ENCODE measurements around the gene RIC8A. TPM values are rescaled to one million over a fixed set of nuclear protein-coding genes. Genes with fewer than 3 reads are reported as not detected.
"Not testable (repeated sequence)": the region's sequence is repeated elsewhere in the genome, so short reads cannot be mapped to it uniquely, and the experiment has no call there.

RIC8A gene
- polyA plus RNA-seq (ENCODE audit: insufficient read length in 10 of 10) = 10 to 100 TPM; 46.7 to 78.5 (median 62.3) TPM
- long read RNA-seq, donor 1, transcript RIC8A-203 (10 exons, 3,703 nt) = major isoform, 11 of 21 reads
- long read RNA-seq, donor 1, partial matches to known transcripts = 9 of 21 reads
- long read RNA-seq, donor 1, other reads (novel, unspliced or antisense) = 0 of 21 reads
- long read RNA-seq, donor 2, transcript RIC8A-203 (10 exons, 3,703 nt) = major isoform, 7 of 8 reads
- long read RNA-seq, donor 2, partial matches to known transcripts = 0 of 8 reads
- long read RNA-seq, donor 2, other reads (novel, unspliced or antisense) = 0 of 8 reads
- long read RNA-seq, donor 3 = 0 reads
- long read RNA-seq, donor 4, transcript RIC8A-203 (10 exons, 3,703 nt) = major isoform, 5 of 5 reads
- long read RNA-seq, donor 4, partial matches to known transcripts = 0 of 5 reads
- long read RNA-seq, donor 4, other reads (novel, unspliced or antisense) = 0 of 5 reads
- long read RNA-seq, donor 5, transcript RIC8A-203 (10 exons, 3,703 nt) = major isoform, 19 of 21 reads
- long read RNA-seq, donor 5, partial matches to known transcripts = 0 of 21 reads
- long read RNA-seq, donor 5, other reads (novel, unspliced or antisense) = 0 of 21 reads
- long read RNA-seq, donor 6, transcript RIC8A-203 (10 exons, 3,703 nt) = major isoform, 16 of 19 reads
- long read RNA-seq, donor 6, partial matches to known transcripts = 0 of 19 reads
- long read RNA-seq, donor 6, other reads (novel, unspliced or antisense) = 0 of 19 reads
- long read RNA-seq, donor 7, transcript RIC8A-203 (10 exons, 3,703 nt) = major isoform, 5 of 11 reads
- long read RNA-seq, donor 7, partial matches to known transcripts = 0 of 11 reads
- long read RNA-seq, donor 7, other reads (novel, unspliced or antisense) = 0 of 11 reads
- long read RNA-seq, donor 8, partial matches to known transcripts = 0 of 5 reads
- long read RNA-seq, donor 8, other reads (novel, unspliced or antisense) = 0 of 5 reads
- long read RNA-seq, donor 9, partial matches to known transcripts = 0 of 3 reads
- long read RNA-seq, donor 9, other reads (novel, unspliced or antisense) = 0 of 3 reads

DNA sequence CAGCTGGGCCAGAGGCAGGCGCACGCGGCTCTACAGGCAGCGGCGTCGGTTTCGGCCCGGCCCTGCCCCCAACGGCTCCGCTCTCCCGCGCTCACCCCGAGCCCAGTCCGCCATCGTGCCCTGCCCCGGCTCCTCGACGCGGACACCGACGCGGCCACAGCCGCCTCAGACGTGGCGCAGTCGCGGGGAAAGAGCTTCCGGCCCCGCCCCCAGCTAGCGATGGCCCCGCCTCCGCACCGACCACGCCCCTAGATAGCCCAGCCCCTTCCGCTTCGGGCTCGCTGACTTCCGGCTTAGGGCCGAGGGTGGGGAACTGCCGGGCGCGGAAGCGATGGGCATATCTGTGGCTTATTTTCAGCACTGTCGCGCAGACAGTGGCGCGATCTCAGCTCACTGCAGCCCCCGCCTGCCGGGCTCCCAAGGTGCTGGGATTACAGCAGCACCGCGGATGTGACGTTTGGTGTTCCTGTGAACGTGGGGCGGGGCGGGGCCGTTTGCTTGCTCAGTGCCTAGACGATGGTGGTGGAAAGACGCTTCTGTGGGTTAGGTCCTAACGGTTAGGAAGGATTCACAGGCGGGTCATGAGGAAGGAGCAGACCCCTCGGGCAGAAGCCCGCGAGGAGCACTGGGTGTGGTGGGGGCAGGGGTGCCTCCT is at the start of gene RIC8A, which contains the start of gene BET1L:
TSS of gene RIC8A (plus strand) at position 501 of the 655 bp plus-strand sequence. CDS start 1,147 bp downstream, outside the sequence.
TSS of gene BET1L (minus strand) at position 192 of the 655 bp plus-strand sequence. CDS start at position 114, 78 bp downstream.
- peak; percentile 96 to 98 (median 98) for DNase-seq

DNA sequence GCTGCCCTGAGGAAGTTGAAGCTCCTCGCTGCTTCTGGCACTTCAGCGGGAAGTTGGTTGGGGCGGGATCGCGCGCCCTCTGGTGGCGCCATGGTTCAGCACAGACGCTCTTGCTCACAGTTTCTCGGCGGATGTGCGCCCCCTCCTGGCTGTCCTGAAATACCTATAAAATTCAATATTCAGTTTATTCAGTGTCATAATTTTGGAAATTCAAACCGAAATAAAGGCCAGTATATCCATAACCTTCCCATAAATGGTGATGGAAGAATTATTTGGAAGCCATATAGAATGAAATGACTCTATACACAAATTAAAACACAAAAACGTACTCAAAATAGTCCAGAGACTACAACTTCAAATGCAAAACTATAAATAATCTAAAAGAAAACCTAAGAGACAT is 27.3 kb upstream of the RIC8A start:
- not testable (repeated sequence) for DNase-seq

DNA sequence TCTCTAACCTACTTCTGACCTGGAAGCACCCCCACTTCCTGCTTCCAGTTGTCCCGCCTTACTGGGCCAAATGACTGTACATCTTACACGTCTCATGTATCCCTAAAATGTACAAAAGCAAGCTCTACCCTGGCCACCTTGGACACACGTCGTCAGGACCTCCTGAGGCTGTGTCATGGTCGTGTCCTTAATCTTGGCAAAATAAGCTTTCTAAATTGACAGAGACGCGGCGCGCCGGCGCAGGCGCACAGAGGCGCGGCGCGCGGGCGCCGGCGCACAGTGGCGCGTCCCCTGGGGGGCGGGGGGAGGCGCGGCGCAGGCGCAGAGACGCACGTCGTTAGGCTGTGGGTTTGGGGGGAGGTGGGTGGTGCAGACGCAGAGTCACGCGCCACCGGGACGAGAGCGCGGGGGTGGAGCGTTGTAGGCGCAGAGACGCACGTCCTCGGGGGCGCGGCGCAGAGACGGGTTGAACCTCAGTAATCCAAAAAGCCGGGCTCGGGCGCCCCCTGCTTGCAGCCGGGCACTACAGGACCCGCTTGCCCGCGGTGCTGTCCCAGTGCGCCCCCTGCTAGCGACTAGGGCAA is 18.2 kb upstream of the RIC8A start:
- not testable (repeated sequence) for DNase-seq

DNA sequence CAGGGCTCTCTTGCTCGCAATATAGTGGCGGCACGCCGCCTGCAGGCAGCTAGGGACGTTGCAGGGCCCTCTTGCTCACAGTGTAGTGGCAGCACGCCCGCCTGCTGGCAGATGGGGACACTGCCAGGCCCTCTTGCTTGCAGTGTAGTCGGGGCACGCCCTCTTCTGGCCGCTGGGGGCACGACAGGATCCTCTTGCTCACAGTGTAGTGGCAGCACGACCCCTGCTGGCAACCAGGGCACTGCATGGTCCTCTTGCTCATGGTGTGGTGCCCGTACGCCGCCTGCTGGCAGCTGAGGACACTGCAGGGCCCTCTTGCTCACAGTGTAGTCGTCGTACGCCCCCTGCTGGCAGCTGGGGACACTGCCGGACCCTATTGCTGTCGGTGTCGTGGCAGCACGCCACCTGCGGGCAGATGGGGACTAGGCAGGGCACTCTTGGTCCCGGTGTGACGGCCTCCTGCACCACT is 17.6 kb upstream of the RIC8A start:
- DNase-seq = not testable (repeated sequence)

DNA sequence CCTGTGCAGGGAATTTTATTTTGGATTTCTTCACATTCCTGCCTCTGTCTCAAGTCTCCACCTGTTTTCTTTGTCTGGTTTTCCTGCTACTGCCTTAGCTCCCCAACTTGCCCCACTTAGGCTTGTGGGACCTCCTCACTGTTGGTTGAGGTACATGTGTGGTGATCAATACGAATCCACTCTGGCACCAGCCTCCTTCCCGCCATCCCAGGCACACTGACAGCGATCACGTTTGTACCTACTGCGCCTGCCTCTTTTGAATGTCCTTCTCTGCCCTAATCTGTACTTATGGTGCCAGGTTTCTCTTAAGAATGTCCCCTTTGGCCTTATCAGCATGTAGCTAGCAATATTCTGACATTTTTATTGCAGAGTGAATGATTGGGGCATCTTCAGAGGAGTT is 17.0 kb upstream of the RIC8A start:
- not testable (repeated sequence) for DNase-seq

DNA sequence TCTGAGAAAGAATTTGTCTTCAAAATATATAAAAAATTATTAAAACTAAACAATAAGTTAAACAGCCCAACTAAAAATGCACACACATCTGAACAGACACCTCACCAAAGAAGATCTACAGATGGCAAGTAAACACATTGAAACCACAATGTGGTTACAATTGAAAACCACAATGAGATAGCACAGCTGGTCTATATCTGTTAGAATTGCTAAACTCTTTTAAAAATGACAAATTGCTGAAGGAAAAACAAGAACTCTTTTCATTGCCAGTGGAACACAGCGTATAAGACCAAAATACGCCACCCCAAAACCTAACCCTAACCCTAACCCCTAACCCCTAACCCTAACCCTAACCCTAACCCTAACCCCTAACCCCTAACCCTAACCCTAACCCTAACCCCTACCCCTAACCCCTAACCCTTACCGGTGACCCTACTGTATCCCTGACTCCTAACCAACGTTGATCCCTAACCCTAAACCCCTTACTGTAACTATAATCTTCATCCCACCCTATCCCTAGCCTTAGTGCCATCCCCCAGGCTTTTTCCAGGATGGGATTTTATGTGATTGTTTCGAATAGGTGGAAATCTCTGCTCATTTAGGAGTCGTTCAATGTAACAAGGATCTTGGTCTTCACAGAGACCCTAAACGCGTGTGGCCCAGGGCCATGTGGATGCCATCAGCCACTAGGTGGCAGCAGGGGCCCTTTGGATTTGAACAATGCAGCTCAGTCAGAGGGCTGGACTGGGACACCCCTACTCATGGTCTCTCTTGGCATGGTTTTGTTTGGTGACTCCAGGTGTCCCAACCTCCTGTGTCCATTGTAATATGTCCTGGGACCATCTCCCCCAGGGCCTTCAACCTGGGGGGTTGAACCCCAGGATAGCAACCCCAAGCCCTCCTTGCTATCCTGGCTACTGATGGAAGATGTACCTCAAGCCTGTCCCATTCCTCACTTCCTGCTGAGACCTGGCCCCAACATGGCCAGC is 15.7 kb upstream of the RIC8A start:
- DNase-seq = peak in 1 of 3 donors; percentile 42

DNA sequence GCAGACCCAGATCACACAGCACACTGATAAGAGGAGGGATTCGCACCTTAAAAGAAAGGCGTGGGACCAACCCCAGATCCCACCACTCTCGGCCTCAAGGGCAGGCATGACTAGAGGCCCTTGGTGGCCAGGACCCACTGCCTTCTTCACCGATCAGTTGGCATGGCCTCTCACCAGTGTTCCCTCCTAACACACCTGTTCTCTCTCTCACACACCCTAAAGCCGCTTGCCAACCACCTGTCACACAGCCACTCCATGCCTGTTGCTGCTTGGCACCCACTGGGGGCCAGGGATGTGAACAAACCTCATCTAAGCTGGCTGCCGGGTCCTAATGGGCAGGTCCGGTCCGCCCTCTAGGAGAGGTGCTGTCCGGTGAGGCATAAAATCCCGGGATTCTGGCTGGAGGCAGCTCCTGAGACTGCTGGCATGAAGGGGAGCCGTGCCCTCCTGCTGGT is 14.8 kb upstream of the RIC8A start, which contains the start of gene SCGB1C1:
TSS of gene SCGB1C1 (plus strand) at position 405 of the 455 bp plus-strand sequence. CDS start at position 427, 22 bp downstream.
- not testable (repeated sequence) for DNase-seq

DNA sequence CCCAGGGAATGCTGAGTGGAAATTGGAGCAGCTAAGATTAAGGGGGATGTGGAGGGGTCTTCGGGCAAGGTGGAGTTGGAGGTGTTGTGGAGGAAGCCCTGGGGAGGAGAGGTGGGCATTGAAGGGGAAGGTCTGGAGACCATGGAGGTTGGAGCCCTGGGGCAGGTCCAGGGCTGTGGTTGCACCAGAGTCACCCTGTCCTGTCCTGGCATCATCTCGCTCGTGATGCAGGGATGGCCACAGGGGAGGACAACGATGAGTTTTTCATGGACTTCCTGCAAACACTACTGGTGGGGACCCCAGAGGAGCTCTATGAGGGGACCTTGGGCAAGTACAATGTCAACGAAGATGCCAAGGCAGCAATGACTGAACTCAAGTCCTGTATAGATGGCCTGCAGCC is 14.0 kb upstream of the RIC8A start:
- DNase-seq = not testable (repeated sequence)

DNA sequence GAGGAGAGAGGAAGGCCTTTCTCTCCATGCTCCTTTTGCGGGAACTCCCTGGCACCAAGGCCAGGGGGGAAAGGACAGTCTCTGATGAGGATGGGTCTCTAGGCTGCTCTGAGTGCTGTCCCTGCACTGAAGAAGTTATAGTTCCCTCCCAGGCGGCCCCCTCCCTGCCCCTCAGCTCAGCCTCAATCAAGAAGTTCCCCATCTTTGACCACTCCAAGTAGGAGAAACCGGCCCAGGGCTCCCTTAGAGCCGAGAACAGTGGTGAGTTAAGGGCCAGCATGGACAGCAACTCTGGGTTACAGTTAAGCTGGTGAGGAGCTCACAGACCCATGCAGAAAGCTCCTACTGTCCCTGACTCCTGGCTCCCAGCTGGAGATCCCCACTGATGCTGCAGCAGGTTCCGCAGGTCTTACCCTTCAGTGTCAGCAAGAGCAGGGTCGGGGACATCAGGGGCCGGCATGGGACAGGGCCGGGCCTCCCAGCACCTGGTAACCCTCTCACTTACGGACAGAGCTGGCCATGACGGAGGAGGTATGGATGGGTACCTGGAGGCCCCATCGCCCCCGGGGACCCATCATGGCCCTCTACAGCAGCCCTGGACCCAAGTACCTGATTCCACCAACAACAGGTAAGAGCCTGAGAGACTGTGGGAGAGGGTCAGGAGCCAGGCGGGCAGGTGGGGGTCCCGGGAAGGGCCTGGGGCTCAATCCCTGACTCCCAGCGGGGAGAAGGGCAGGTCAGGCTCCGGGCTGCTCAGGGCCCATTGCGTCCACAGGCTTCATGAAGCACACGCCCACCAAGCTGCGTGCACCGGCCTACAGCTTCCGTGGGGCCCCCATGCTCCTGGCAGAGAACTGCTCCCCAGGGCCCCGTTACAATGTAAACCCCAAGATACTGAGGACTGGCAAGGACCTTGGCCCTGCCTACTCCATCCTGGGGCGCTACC is 10.4 kb upstream of the RIC8A start:
- DNase-seq = peak in 1 of 3 donors; percentile 10

DNA sequence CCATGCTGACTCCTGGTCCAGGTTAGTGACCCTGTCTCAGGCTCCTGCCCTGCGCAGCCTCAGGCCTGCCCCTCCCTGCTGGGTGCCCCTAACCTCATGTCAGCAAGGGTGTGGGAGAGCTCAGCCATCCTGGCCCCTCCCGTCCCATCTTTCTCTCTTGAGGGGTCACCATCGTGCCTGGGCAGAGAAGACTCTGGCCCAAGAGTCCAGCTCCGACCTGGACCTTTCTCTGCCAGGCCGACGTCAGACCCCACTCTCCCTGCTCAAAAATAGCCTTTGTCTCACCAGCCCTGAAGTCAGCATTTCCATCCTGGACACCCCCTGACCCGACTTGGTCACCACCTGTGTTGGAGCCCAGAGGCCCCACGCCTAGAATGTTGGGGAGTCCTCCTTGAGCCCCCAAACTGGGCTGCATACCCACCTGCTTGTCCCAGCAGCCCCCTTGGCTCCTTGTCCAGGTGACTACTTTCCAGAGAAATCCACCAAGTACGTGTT is 9.7 kb upstream of the RIC8A start:
- peak in 1 of 3 donors; percentile 4 for DNase-seq

DNA sequence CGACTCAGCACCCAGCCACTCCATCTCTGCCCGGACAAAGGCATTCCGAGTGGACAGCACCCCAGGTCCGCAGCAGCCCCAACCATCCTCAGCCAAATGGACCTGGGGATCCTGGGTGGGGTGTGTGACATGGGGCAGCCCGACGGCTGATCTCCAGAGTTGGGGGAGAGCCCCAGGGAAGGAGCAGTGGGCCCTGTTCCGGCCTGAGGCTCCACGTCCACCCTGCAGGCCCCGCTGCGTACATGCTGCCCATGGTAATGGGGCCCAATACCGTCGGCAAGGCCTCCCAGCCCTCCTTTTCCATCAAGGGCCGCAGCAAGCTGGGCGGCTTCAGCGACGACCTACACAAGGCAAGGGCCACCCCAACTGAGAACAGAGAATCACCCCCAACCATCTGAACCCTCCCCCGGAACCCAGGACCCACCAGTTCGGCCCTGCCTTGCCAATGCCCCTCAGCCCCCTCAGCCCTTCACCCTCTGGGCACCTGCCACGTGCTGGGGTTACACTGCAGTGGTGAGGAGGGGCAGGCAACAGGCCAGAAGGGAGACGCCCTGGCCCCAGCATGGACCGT is 9.2 kb upstream of the RIC8A start:
- peak in 1 of 3 donors; percentile 2 for DNase-seq

DNA sequence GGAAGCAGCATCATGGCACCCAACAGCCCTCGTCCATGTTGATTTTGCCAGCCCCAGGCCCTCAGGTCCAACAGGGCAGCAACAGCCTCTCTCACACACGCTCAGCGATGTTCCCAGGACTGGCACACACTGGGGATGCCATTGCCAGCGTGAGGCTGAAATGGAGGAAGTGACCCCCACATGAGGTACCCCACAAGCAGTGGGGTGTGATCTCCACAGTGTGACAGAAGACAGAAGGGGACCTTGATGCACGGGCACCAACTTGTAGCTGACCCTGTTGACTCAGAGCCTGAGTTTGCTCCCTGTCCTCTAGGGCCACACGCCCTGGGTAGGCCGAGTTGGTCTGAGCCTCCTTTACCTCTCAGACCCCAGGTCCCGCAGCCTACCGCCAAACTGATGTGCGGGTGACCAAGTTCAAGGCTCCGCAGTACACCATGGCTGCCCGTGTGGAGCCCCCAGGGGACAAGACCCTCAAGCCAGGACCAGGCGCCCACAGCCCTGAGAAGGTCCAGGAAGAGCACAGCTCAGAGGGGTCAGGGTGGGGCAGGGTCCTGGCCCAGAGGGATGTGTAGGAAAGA is 8.4 kb upstream of the RIC8A start:
- DNase-seq = peak in 1 of 3 donors; percentile 7

DNA sequence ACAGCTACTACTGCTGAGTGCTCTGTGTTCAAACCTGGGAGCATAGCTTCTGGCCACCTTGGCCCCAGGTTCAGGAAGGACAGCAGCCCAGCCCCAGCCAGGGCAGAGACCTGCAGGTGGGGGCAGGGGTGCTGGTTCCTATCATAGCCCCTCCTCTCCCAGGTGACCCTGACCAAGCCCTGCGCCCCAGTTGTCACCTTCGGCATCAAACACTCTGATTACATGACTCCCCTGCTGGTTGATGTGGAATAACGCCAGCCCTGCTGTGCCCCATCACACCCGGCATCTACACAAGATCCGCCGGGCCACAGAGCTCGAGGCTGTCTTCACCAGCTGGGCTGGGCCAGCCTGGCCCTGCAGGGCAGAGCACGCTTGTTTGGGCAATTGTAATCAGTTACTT is 7.7 kb upstream of the RIC8A start:
- peak in 1 of 3 donors; percentile 6 for DNase-seq

DNA sequence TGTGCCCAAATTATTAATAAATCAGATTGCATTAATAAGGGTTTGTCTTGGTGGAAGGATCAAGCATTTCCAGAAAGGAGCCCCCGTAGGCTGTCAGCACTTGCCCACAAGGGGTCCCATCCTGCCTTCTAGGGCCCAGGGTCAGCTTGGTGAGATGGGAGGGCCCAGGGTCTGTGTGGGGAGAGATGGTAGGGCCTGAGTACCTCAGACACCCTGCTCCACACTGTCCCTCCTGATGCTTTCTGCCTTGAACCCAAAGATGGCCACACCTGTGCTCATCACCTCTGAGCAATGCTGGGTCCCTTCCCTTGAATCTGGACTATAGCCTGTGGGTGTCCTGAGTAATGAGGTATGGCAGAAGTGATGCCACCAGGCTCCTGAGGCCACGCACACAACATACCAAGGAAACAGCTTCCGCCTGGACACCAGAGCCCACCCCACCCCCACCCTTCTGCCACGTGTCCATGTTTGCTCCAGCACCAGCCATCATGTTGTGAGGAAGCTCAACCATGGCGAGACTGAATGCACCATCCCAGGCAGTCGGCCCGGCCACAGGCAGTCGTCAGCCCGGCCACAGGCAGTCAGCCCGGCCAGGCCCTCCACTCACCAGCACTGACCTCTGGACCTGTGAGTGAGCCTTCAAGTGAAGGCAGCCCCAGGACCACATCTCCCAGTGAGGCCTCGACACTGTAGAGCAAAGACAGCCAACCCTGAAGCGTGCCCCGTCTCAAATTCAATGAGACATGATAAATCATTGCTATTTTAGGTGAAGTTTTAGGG is 7.1 kb upstream of the RIC8A start:
- DNase-seq = peak in 1 of 3 donors; percentile 3

DNA sequence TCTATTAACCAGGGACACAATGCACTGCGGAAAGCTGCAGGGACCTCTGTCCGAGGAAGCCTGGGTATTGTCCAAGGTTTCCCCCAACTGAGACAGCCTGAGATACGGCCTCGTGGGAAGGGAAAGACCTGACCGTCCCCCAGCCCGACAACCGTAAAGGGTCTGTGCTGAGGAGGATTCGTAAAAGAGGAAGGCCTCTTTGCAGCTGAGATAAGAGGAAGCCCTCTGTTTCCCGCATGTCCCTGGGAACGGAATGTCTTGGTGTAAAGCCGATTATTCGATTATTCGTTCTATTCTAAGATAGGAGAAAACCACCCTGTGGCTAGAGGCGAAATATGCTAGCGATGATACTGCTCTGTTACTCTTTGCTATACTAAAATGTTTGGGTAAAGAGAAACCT is 5.5 kb upstream of the RIC8A start:
- no peak for DNase-seq

DNA sequence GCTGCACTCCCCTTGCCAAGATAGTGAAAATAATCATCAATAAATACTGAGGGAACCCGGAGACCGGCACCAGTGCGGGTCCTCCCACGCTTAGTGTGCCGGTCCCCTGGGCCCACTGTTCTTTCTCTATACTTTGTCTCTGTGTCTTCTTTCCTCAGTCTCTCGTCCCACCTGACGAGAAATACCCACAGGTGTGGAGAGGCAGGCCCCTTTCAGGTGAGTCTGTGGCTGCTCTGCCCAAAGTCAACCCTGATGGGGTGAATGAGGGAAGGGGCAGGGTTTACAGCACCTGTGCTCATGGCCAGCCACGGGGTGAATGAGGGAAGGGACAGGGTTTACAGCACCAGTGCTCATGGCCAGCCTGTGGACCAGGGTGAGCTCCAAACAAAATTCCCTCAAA is 5.0 kb upstream of the RIC8A start:
- DNase-seq = no peak

Measured in muscle of back (tissue), 13 donors.